ENCODE results near the gene AP5B1. TPM values are rescaled to one million over a fixed set of nuclear protein-coding genes. Genes with fewer than 3 reads are reported as not detected.

The AP5B1 gene
- total RNA-seq, 1 donor from 2014 or later: 16.6 TPM

DNA sequence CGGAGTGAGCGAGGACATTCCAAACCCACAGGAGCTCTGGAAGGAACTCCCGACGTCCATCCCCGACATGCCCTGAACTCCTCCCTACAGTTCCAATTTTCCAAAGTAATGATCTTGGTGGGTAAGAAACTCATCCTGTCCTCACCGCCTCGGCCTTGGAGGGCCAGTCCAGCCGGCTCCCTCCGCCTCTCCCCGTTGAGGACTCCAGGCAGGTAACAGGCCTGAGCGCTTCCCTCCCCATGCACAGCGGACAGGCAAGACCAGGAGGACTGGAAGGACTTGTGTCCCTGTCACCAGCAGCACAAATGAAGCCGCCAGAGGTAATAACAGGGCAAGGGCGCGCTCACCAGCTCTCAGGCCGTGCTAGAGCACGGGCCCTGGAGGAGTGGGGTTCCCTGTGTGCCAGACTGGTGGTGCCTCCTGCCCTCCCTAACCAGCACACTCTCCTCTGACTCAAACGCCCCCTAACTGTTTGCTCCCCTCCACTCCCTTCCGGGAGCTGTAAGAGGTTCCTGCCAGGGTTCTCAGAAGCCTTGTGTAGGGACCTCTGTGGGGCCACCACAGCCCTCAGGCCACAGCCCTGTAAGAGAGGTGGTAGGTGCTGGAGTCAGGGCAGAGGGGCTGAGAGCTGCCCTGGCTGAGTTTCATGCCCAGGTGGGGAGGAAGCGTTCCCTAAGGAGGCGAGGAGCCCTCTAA, 23.2 kb upstream of the AP5B1 start:
- H3K4me3 Mint-ChIP-seq: no peak overlapping the region
- DNase-seq (ENCODE audit: extremely low spot score, unreplicated experiment): no peak
- H3K27ac Mint-ChIP-seq: peak overlapping the region; percentile 50
- TF ChIP-seq, protein P1, sequence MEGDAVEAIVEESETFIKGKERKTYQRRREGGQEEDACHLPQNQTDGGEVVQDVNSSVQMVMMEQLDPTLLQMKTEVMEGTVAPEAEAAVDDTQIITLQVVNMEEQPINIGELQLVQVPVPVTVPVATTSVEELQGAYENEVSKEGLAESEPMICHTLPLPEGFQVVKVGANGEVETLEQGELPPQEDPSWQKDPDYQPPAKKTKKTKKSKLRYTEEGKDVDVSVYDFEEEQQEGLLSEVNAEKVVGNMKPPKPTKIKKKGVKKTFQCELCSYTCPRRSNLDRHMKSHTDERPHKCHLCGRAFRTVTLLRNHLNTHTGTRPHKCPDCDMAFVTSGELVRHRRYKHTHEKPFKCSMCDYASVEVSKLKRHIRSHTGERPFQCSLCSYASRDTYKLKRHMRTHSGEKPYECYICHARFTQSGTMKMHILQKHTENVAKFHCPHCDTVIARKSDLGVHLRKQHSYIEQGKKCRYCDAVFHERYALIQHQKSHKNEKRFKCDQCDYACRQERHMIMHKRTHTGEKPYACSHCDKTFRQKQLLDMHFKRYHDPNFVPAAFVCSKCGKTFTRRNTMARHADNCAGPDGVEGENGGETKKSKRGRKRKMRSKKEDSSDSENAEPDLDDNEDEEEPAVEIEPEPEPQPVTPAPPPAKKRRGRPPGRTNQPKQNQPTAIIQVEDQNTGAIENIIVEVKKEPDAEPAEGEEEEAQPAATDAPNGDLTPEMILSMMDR (conservative IDR thresholded peaks at IDR 0.05): no peak
- H3K4me1 Mint-ChIP-seq (ENCODE audit: unreplicated experiment): no peaks in the 10 kb centered on the region
- H3K27me3 Mint-ChIP-seq: peaks cover 16% of the 10 kb centered on the region
- no peaks in the 10 kb centered on the region for H3K36me3 Mint-ChIP-seq
- H3K9me3 Mint-ChIP-seq: no peaks in the 10 kb centered on the region

GRCh38 chr11:65802841-65803240, 22.1 kb upstream of the AP5B1 start:
- H3K9me3 Mint-ChIP-seq: no peaks in the 10 kb centered on the region
- TF ChIP-seq, protein P1 (conservative IDR thresholded peaks at IDR 0.05): no peak
- no peaks in the 10 kb centered on the region for H3K36me3 Mint-ChIP-seq
- no peak for DNase-seq (ENCODE audit: extremely low spot score, unreplicated experiment)
- no peaks in the 10 kb centered on the region for H3K4me1 Mint-ChIP-seq (ENCODE audit: unreplicated experiment)
- no peak overlapping the region for H3K4me3 Mint-ChIP-seq
- no peak overlapping the region for H3K27ac Mint-ChIP-seq
- H3K27me3 Mint-ChIP-seq: peaks cover 16% of the 10 kb centered on the region

DNA sequence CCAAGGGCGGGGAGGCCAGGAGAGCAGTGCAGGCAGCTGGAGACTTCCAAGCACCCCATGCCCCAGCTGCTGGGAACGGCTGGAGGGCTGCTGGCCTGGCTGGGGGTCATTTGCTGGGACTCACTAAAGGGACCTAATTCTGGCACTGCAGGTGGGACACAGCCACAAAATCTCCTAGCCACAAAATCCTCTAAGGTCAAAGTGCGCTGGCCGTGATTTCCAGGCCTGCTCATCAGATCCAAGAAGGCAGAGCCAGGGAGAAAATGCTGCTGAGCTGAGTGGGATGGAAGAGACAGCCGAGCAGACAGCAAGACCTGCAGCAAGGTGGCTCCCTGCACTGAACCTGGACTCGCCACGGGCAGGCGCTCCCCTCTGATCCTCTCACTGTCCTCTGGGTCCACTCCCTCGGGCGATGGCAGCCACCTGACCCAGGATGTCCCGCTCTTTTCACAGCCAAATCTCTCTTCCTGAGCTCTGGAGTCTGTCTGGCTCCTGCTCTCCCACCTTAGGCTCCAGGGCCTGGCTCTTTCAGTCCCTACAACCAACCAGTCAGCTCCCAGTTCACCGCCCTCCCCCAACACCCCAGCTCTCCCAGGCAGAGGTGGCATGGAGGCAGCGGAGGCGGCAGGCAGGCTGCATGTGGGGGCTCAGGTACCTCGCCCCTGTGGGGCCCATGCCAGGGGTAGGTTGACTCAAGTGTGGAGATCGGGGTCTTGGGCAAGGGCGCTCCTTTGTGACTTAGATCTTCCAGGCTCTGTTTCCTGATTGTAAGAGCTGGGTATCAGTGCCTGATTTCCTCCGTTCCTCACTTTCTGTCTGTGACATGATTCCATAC, 20.6 kb upstream of the AP5B1 start:
- no peaks in the 10 kb centered on the region for H3K36me3 Mint-ChIP-seq

GRCh38 chr11:65798882-65799281, 18.1 kb upstream of the AP5B1 start:
- TF ChIP-seq, protein P1 (conservative IDR thresholded peaks at IDR 0.05): no peak
- H3K27ac Mint-ChIP-seq: peak overlapping the region; percentile 4
- H3K9me3 Mint-ChIP-seq: no peaks in the 10 kb centered on the region
- peaks cover 5% of the 10 kb centered on the region for H3K4me1 Mint-ChIP-seq (ENCODE audit: unreplicated experiment)
- no peak overlapping the region for H3K4me3 Mint-ChIP-seq
- H3K36me3 Mint-ChIP-seq: no peaks in the 10 kb centered on the region
- H3K27me3 Mint-ChIP-seq: peaks cover 11% of the 10 kb centered on the region
- no peak for DNase-seq (ENCODE audit: extremely low spot score, unreplicated experiment)

More for the DNA sequence above, 20.6 kb upstream of the AP5B1 start:
- Mint-ChIP-seq H3K9me3 (no peaks in the 10 kb centered on the region), H3K4me3 (no peak overlapping the region), H3K27me3 (peaks cover 16% of the 10 kb centered on the region), H3K4me1 (ENCODE audit: unreplicated experiment) (peaks cover 5% of the 10 kb centered on the region), H3K27ac (no peak overlapping the region)
- DNase-seq (ENCODE audit: extremely low spot score, unreplicated experiment): no peak
- TF ChIP-seq, protein P1 (conservative IDR thresholded peaks at IDR 0.05): no peak

- no peaks in the 10 kb centered on the region for H3K36me3 Mint-ChIP-seq
- no peak overlapping the region for H3K27ac Mint-ChIP-seq
- H3K4me3 Mint-ChIP-seq: no peak overlapping the region
- H3K27me3 Mint-ChIP-seq: peaks cover 2% of the 10 kb centered on the region
- TF ChIP-seq, protein P1 (conservative IDR thresholded peaks at IDR 0.05): no peak
- H3K9me3 Mint-ChIP-seq: no peaks in the 10 kb centered on the region
- peaks cover 9% of the 10 kb centered on the region for H3K4me1 Mint-ChIP-seq (ENCODE audit: unreplicated experiment)
- no peak for DNase-seq (ENCODE audit: extremely low spot score, unreplicated experiment)
These were observed 16.9 kb upstream of the AP5B1 start for GRCh38 chr11:65797711-65798110.

Measured in type B pancreatic cell (in vitro differentiated cells).